ENCODE measurements around the gene SERPINB11. TPM values are rescaled to one million over a fixed set of nuclear protein-coding genes. Genes with fewer than 3 reads are reported as not detected.
"Not testable (repeated sequence)": the region's sequence is repeated elsewhere in the genome, so short reads cannot be mapped to it uniquely, and the experiment has no call there.

The SERPINB11 gene
- not detected for total RNA-seq

DNA sequence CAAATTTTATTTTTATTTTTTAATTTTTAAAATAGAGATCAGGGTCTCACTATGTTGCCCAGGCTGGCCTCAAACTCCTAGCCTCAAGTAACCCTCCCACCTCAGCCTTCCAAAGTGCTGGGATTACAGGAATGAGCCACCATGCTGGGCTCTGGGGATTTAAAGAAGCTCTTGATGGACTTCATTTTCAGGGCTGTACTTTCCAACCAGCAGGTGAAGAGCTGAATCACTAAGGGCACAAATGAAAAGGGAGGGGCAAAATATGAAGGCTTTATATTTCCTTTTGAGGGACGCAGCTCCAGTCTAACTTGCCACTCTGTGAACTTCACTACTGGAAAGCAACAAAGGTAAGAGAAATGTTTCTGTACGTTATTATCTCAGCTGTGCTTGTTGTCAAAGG lies at the start of gene SERPINB11:
SERPINB11 (plus strand) TSS at position 301 of the 400 bp plus-strand sequence. CDS start 7,234 bp downstream, outside the sequence.
- DNase-seq (ENCODE audit: low spot score in 2 of 2) (no peak), FAIRE-seq (no peak)

DNA sequence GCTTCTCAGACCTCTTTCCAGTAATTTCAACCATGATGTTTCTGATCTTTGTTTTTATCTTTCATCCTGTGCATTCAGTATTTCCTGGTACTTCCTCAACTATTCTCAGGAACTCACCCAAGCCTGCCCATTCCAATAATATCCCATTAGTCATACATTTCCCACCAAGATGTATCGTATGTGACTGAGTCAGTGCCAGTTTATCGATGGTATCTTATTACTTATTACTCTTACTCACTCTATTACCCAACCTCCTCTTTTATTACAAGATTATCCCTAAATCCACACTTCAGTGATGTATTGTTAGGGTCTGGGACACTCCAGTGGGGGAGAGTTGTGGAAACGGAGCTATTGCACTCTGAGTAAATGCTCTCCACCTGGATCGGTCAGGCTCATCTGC lies 43.8 kb upstream of the SERPINB11 start:
- not testable (repeated sequence) for FAIRE-seq; DNase-seq (ENCODE audit: low spot score in 2 of 2)

- not testable (repeated sequence) for FAIRE-seq; DNase-seq (ENCODE audit: low spot score in 2 of 2)
Observed at GRCh38 chr18:63661750-63662149, 41.0 kb upstream of the SERPINB11 start, which contains the start of gene SERPINB3. Gene SERPINB3, minus strand, starts transcription at chr18:63661893. Its CDS starts 677 bp downstream, at chr18:63661216.

- FAIRE-seq (no peak), DNase-seq (ENCODE audit: low spot score in 2 of 2) (no peak)
Observed at GRCh38 chr18:63664571-63664970, 38.2 kb upstream of the SERPINB11 start.

GRCh38 chr18:63676526-63677323 lies 26.0 kb upstream of the SERPINB11 start:
- FAIRE-seq, result no peak

GRCh38 chr18:63677500-63678225 lies 25.1 kb upstream of the SERPINB11 start:
- FAIRE-seq, result no peak

More at GRCh38 chr18:63676526-63677323, 26.0 kb upstream of the SERPINB11 start:
- no peak for DNase-seq (ENCODE audit: low spot score in 2 of 2)

DNA sequence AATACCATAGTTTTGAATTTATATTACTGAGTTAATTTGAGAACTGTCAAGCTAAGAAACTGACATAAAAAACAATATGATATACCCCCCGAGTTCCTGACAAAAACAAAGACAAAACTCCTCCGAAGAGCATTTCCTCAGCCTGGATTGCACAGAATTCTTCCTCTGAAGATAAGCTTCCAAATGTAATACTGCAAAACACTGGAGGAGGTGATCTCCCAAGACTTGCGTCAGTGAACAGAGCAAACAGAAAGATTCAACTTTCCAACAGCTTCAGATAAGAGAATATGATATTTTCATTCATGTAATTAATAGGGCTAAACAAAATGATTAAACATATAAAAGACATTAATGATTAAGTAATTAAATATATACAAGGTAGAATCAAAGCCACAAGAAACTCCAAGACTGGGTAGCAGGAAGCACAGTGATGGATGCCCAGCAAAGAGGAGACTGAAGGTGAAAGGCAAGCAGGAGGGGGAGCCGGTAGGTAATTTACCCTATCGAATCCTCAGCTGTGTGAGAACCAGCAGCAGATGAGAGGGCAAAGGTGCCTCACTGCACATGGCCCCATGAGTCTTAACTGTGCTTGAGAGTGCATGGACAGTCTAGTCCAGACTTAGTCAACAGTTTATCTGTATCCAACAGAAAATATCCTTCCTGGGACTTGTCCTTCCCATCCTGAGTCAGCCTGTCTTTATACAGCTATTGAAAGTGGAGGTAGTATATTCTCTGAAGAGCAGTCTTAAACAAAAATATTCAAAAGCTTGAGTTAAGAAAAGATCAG lies 22.7 kb upstream of the SERPINB11 start:
- DNase-seq (ENCODE audit: low spot score in 2 of 2), result no peak
- no peak for FAIRE-seq

More at GRCh38 chr18:63677500-63678225, 25.1 kb upstream of the SERPINB11 start:
- no peak for DNase-seq (ENCODE audit: low spot score in 2 of 2)

DNA sequence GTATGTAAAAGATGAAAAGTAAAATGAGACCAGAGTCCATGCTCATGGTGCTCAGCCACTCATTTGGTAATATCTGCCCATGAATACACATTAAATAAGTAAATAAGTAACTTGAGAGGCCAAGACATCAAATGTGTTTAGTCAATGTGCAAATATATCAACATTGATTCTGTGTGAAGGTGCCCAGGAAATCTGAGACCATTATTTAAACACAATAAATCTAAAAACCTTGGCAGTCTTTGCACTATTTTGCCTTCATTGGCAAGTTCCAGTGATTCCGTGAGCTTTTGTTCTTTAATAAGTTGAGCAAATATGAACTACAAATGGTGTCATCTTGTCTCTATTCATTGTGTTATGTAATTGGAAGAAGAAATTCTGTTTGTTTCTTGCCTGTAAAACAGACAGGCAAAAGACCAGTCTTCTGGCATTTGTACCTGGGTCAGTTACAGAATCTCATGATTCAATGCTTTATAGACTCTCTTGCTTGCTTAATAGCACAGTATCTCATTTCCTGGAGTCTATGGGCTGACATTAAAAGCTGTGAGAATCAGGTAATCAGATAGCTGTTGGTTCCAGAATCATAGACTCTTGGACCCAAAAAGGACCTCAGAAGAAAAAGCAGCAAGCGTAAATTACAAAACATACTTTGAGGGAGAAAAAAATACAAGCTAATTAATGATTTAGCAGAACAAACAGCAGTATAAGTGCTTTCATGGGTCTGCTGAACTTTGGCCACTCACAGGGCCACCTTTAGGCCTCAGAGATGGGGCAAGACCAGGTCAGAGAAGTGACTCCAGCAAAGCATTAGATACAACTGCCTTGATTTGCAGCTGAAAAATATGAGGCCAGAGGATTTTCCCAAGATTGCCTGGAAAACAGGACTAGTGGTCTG lies 21.1 kb upstream of the SERPINB11 start:
- no peak for FAIRE-seq
- no peak for DNase-seq (ENCODE audit: low spot score in 2 of 2)

DNA sequence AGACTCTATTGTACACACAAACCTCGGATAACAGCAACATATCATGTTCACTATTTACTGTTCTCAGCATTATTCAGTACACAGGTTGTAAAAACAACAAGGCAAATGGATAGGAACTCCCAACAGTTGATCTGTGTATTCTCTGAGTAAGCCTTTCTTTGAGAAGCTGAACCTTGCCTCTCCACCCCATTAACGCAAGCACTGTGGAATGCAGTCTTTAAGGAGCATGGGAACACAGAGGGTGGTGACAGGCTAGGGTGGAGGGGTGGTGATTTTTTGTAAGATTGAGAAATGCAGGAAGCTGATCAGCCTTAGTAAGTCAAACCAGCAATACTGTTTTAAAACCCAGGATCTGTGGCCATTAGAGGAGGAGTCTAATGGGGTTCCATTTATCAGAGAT lies 19.6 kb upstream of the SERPINB11 start:
- FAIRE-seq (no peak), DNase-seq (ENCODE audit: low spot score in 2 of 2) (no peak)

DNA sequence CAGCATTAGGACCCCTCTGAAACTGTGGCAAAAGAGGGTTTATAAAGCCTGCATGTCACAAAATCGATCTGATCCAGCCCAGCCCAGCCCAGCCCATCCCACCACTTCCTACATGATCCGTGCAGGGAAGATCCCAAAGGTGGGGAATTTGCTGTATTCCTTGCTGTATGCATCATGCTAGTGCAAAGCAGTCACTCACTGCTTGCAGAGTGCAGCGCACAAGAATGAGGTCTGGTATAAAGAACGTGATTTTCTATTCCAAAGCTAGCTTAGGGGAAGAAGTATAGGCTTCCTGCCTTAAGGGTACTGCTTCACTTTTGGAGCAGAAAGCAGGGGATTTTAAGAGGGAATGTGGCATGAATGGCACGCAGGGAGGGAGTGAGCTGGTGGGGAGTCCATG lies 18.9 kb upstream of the SERPINB11 start:
- FAIRE-seq, result no peak
- DNase-seq (ENCODE audit: low spot score in 2 of 2), result no peak

DNA sequence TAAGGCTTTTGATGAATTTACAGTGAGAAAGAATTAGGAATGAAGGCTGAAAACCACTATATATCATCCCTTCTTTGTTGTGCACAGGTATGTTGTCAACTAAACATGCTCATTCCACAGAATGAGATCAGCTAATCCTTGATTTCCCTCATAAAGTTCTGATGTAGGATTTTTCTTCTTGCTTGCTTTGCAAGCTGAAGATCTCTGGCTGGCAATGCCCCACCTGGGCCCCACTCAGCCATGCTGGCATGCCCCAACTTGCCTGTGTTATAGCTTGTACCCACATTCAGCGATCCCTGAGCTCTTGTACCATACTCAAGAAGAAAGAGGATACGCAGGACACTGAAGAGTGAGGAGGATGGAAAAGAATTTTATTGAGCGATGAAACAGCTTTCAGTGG lies 18.0 kb upstream of the SERPINB11 start:
- DNase-seq (ENCODE audit: low spot score in 2 of 2) (no peak), FAIRE-seq (no peak)

DNA sequence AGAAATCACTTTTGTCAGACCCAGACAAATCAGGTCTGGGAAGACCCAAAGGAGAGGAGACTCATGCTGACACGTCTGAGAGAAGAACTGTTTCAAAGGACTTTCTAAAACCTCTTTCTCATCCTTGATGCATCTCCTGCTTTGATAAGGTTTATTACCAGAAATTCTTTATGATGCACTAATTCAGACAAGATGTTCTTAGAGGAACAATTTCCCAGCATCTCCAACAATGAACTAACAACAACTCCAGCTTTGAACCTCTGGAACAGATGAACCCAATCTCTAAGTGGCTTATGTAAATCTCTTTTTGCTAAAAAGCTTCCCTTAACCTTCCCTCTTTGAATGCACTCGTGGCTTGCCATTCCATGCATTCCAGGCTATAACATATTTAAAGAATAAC lies 15.9 kb upstream of the SERPINB11 start:
- DNase-seq (ENCODE audit: low spot score in 2 of 2) (no peak), FAIRE-seq (no peak)

- DNase-seq (ENCODE audit: low spot score in 2 of 2), result no peak
- FAIRE-seq, result no peak
Observed at GRCh38 chr18:63689064-63689463, 13.7 kb upstream of the SERPINB11 start.

DNA sequence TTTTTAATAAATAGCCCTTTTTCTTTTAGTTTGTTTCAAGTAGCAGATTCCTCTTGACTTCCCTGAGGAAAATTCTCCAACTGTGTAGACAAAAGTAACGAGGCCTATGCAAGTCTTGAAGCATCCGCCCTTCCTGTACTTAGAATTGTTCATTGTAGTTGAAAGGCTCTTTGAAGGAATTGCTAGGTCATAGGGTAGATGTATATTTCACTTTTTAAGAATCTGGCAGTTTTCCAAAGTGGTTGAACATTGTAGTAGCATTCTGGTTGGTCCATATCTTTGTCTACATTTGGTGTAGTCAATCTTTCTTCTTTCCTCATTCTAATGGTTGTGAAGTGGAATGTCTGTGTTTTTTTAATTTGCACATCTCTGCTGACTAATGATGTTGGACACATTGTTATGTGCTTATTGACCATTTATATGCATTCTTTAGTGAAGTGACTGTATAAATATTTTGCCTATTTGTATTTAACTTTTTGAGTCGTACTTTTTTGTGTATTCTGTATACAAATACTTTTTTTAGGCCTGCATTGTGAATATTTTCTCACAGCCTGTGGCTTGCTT lies 5.6 kb upstream of the SERPINB11 start:
- DNase-seq (ENCODE audit: low spot score in 2 of 2) (no peak), FAIRE-seq (no peak)

- DNase-seq (ENCODE audit: low spot score in 2 of 2), result no peak
- no peak for FAIRE-seq
Observed at GRCh38 chr18:63700501-63700900, 2.3 kb upstream of the SERPINB11 start.

GRCh38 chr18:63701952-63702351 lies 808 bp upstream of the SERPINB11 start:
- no peak for DNase-seq (ENCODE audit: low spot score in 2 of 2)
- FAIRE-seq, result no peak

DNA sequence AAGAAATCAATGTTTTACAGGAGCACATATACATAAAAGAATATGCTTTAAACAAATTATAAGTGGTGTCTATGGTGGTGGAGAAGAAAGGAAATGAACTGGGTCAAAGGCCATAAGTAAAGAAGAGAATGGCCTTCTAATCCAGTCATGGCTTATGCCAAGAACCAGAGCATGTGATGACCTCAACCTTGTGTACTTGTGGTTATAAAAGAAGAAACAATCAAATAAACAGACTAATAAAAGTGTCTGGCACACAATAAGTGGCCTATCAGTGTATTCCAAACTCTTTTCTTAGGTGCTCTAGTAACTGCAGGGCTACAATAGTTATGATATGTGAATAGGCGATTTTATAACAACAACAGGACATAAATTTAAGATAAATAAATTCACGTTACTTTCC lies 2.6 kb downstream of the SERPINB11 start:
- DNase-seq (ENCODE audit: low spot score in 2 of 2) (no peak), FAIRE-seq (no peak)

- FAIRE-seq (no peak), DNase-seq (ENCODE audit: low spot score in 2 of 2) (no peak)
Observed at GRCh38 chr18:63707816-63708215, 5.1 kb downstream of the SERPINB11 start.

GRCh38 chr18:63708650-63709049 lies 5.9 kb downstream of the SERPINB11 start:
- FAIRE-seq (no peak), DNase-seq (ENCODE audit: low spot score in 2 of 2) (no peak)
